Liver (tissue), 9 donors: Measurements from ENCODE around the gene MFSD6. TPM values are rescaled to one million over a fixed set of nuclear protein-coding genes. Genes with fewer than 3 reads are reported as not detected.

Experiments
- DNase-seq: peaks from one replicate; pipeline ENCODE4 v3.0.0-alpha.2; 2017; ENCODE audit warnings: low spot score
- H3K27ac ChIP-seq, 2 donors: one replicate each; pipeline ENCODE4 v1.7.0; 2013; ENCODE audit warnings: inconsistent platforms in 2 of 2, low read length in 2 of 2, control low read depth in 1 of 2, low read depth in 1 of 2, mild to moderate bottlenecking in 1 of 2
- H3K27me3 ChIP-seq, 4 donors: one replicate each; pipeline versions ENCODE4 v1.6.1 to v1.7.0; 2013; ENCODE audit warnings: low read length in 3 of 4, inconsistent platforms in 1 of 4, mild to moderate bottlenecking in 1 of 4, moderate library complexity in 1 of 4; ENCODE audit not compliant: control insufficient read depth in 4 of 4, insufficient read depth in 4 of 4
- H3K36me3 ChIP-seq, 4 donors: one replicate each; pipeline versions ENCODE4 v1.6.1 to v1.7.0; 2013; ENCODE audit warnings: low read length in 3 of 4, mild to moderate bottlenecking in 3 of 4, low read depth in 1 of 4, moderate library complexity in 1 of 4; ENCODE audit not compliant: control insufficient read depth in 4 of 4, insufficient read depth in 3 of 4
- H3K4me1 ChIP-seq, 4 donors: one replicate each; pipeline versions ENCODE4 v1.6.1 to v1.7.0; 2013; ENCODE audit warnings: low read length in 3 of 4, mild to moderate bottlenecking in 3 of 4, moderate library complexity in 1 of 4; ENCODE audit not compliant: control insufficient read depth in 4 of 4, insufficient read depth in 4 of 4
- H3K4me3 ChIP-seq, 3 donors: one replicate each; pipeline versions ENCODE4 v1.6.1 to v1.7.0; 2013; ENCODE audit warnings: low read length in 3 of 3, control low read depth in 1 of 3, low read depth in 1 of 3, mild to moderate bottlenecking in 1 of 3
- H3K9ac ChIP-seq, 2 donors: one replicate each; pipeline ENCODE4 v1.7.0; 2013; ENCODE audit warnings: low read length in 2 of 2, mild to moderate bottlenecking in 2 of 2, moderate library complexity in 2 of 2, control low read depth in 1 of 2, low read depth in 1 of 2
- H3K9me3 ChIP-seq, 4 donors: one replicate each; pipeline versions ENCODE4 v1.6.1 to v1.7.0; 2013; ENCODE audit warnings: low read length in 3 of 4; ENCODE audit not compliant: control insufficient read depth in 4 of 4
- ATF3 ChIP-seq: IDR thresholded peaks from 2 replicates; pipeline ENCODE4 v1.6.1; 2016; ENCODE audit warnings: antibody characterized with exemption
- CTCF ChIP-seq: fragments of 150-350 bp; IDR thresholded peaks from 2 replicates; pipeline ENCODE4 v1.5.1; 2017; ENCODE audit warnings: improper control_type of control experiment, low read depth, low read length; ENCODE audit not compliant: missing input control
- EGR1 ChIP-seq, 2 donors: IDR thresholded peaks; 2 replicates each; pipeline ENCODE4 v1.6.1; 2016 to 2018; ENCODE audit warnings: antibody characterized with exemption in 2 of 2, low read depth in 2 of 2
- FOXA1 ChIP-seq: IDR thresholded peaks from 2 replicates; pipeline ENCODE4 v1.6.1; 2016; ENCODE audit warnings: antibody characterized with exemption
- FOXA2 ChIP-seq: IDR thresholded peaks from 2 replicates; pipeline ENCODE4 v1.6.1; 2016; ENCODE audit warnings: antibody characterized with exemption
- GABPA ChIP-seq, 2 donors: IDR thresholded peaks in 1 of 2; conservative IDR thresholded peaks in 1 of 2; 2 replicates each; pipeline ENCODE4 v1.6.1; 2016; ENCODE audit warnings: antibody characterized with exemption in 2 of 2, mild to moderate bottlenecking in 1 of 2, moderate library complexity in 1 of 2
- HNF4A ChIP-seq, 2 donors: conservative IDR thresholded peaks; 2 replicates each; pipeline ENCODE4 v1.6.1; 2016; ENCODE audit warnings: antibody characterized with exemption in 2 of 2, mild to moderate bottlenecking in 2 of 2
- HNF4G ChIP-seq: IDR thresholded peaks from 2 replicates; pipeline ENCODE4 v1.6.1; 2016; ENCODE audit warnings: antibody characterized with exemption
- JUND ChIP-seq, 2 donors: IDR thresholded peaks; 2 replicates each; pipeline ENCODE4 v1.6.1; 2016; ENCODE audit warnings: antibody characterized with exemption in 2 of 2
- MAX ChIP-seq: IDR thresholded peaks from 2 replicates; pipeline ENCODE4 v1.6.1; 2016; ENCODE audit warnings: antibody characterized with exemption
- NR2F2 ChIP-seq: IDR thresholded peaks from 2 replicates; pipeline ENCODE4 v1.6.1; 2016; ENCODE audit warnings: antibody characterized with exemption
- RAD21 ChIP-seq, 2 donors: IDR thresholded peaks; 2 replicates each; pipeline ENCODE4 v1.6.1; 2016; ENCODE audit warnings: antibody characterized with exemption in 2 of 2, mild to moderate bottlenecking in 2 of 2
- REST ChIP-seq: IDR thresholded peaks from 2 replicates; pipeline ENCODE4 v1.6.1; 2016; ENCODE audit warnings: antibody characterized with exemption, mild to moderate bottlenecking
- RXRA ChIP-seq, 2 donors: IDR thresholded peaks; 2 replicates each; pipeline ENCODE4 v1.6.1; 2017 to 2018; ENCODE audit warnings: antibody characterized with exemption in 2 of 2, mild to moderate bottlenecking in 1 of 2
- SP1 ChIP-seq: IDR thresholded peaks from 2 replicates; pipeline ENCODE4 v1.6.1; 2018; ENCODE audit warnings: antibody characterized with exemption, mild to moderate bottlenecking
- TAF1 ChIP-seq: conservative IDR thresholded peaks from 2 replicates; pipeline ENCODE4 v1.6.1; 2016; ENCODE audit warnings: antibody characterized with exemption, mild to moderate bottlenecking
- YY1 ChIP-seq: IDR thresholded peaks from 2 replicates; pipeline ENCODE4 v1.6.1; 2016; ENCODE audit warnings: antibody characterized with exemption, mild to moderate bottlenecking
- ZBTB33 ChIP-seq: IDR thresholded peaks from 2 replicates; pipeline ENCODE4 v1.6.1; 2016; ENCODE audit warnings: antibody characterized with exemption
- WGBS: extraction: QIAGEN DNeasy Blood & Tissue Kit; methylation state at CpG from one replicate; pipeline ENCODE4 v1.1.7; 2013; 5-methylcytosine and 5-hydroxymethylcytosine counted together
- polyA plus RNA-seq, 2 donors: library from polyadenylated mRNA; stranded (reverse) in 1 of 2; unstranded in 1 of 2; fragments of 200-250 nt in 1 of 2; fragments of >200 nt in 1 of 2; fragmentation: Nextera tagmentation in 1 of 2; extraction: Ambion mirVana in 1 of 2; gene quantifications; one replicate each; pipeline versions ENCODE4 v1.2.1 to v1.2.3, GENCODE V29; 2013 to 2015
- total RNA-seq, 2 donors: library from RNA; depleted of rRNA; stranded (reverse); fragments of >200 nt; gene quantifications; one replicate each; pipeline ENCODE4 v1.2.3, GENCODE V29; 2014
- donor health status: healthy.
- donor health status: healthy.
- donor health status: healthy.
- donor health status: healthy.
- donor health status: healthy.

Gene MFSD6
- total and polyA plus RNA-seq, 4 donors, result 0.83 to 9.5 (median 2.4) TPM

GRCh38 chr2:190547886-190548285 is 139.7 kb downstream of the MFSD6 start:
- no peak overlapping the region for H3K27ac ChIP-seq
- H3K36me3 ChIP-seq, result no peaks in the 10 kb centered on the region
- no peaks in the 10 kb centered on the region for H3K27me3 ChIP-seq
- no peak overlapping the region for H3K4me3 ChIP-seq
- no peak for DNase-seq
- no peaks in the 10 kb centered on the region for H3K9me3 ChIP-seq
- TF ChIP-seq SP1 (no peak), FOXA1 (no peak), HNF4G (no peak), TAF1 (no peak), JUND (IDR thresholded peaks at IDR 0.05) (no peak), HNF4A (conservative IDR thresholded peaks at IDR 0.05) (no peak), YY1 (no peak), FOXA2 (no peak), CTCF (no peak), RXRA (IDR thresholded peaks at IDR 0.05) (no peak), EGR1 (IDR thresholded peaks at IDR 0.05; ENCODE audit: low read depth in 2 of 2) (no peak), MAX (no peak), ATF3 (no peak), NR2F2 (no peak), GABPA (IDR thresholded peaks at IDR 0.05 in 1 of 2, conservative IDR thresholded peaks at IDR 0.05 in 1 of 2) (no peak)
- no peaks in the 10 kb centered on the region for H3K4me1 ChIP-seq
- H3K9ac ChIP-seq, result no peak overlapping the region

- Histone ChIP-seq H3K27me3 (no peaks in the 10 kb centered on the region), H3K9me3 (peaks cover 0 to 3% (median 0%) of the 10 kb centered on the region in 4 donors), H3K9ac (no peak overlapping the region), H3K4me3 (no peak overlapping the region), H3K36me3 (no peaks in the 10 kb centered on the region), H3K27ac (no peak overlapping the region), H3K4me1 (no peaks in the 10 kb centered on the region)
- 95% methylated on average over 3 of the region's 3 CpGs for WGBS
- no peak for DNase-seq
- TF ChIP-seq NR2F2 (no peak), YY1 (no peak), JUND (IDR thresholded peaks at IDR 0.05) (no peak), REST (no peak), RAD21 (IDR thresholded peaks at IDR 0.05) (no peak), HNF4G (no peak), FOXA1 (no peak), CTCF (no peak), HNF4A (conservative IDR thresholded peaks at IDR 0.05) (no peak), ZBTB33 (no peak), GABPA (IDR thresholded peaks at IDR 0.05 in 1 of 2, conservative IDR thresholded peaks at IDR 0.05 in 1 of 2) (no peak), FOXA2 (no peak)
Measured at GRCh38 chr2:190550137-190550536, 142.0 kb downstream of the MFSD6 start.
